Activated T-helper 1 cell treated with anti-CD3 and anti-CD28 coated beads, Interleukin-2, amount 50 U/mL, for 16 hours (primary cell): ENCODE results near the gene TRHDE.

Experiments
- DNase-seq, 2 donors: peaks; one replicate each; pipeline ENCODE4 v3.0.0-alpha.2; 2020; ENCODE audit warnings: low read depth in 1 of 2, low spot score in 1 of 2

The TRHDE gene

GRCh38 chr12:72272731-72273498, 745 bp downstream of the TRHDE start:
- no peak for DNase-seq

GRCh38 chr12:72273499-72273837, 1.3 kb downstream of the TRHDE start:
- DNase-seq: no peak

GRCh38 chr12:72273851-72274351, 1.7 kb downstream of the TRHDE start:
- DNase-seq: no peak

GRCh38 chr12:72274931-72275330, 2.8 kb downstream of the TRHDE start:
- DNase-seq: no peak

- DNase-seq: no peak
Measured at GRCh38 chr12:72275526-72275925, 3.4 kb downstream of the TRHDE start.

GRCh38 chr12:72276181-72276805, 4.1 kb downstream of the TRHDE start:
- DNase-seq: no peak

GRCh38 chr12:72277415-72277814, 5.2 kb downstream of the TRHDE start:
- no peak for DNase-seq

- DNase-seq: no peak
Measured at GRCh38 chr12:72278894-72279293, 6.7 kb downstream of the TRHDE start.

GRCh38 chr12:72281126-72281525, 9.0 kb downstream of the TRHDE start:
- no peak for DNase-seq

GRCh38 chr12:72282721-72283120, 10.6 kb downstream of the TRHDE start:
- DNase-seq: no peak

GRCh38 chr12:72285861-72286260, 13.7 kb downstream of the TRHDE start:
- DNase-seq: no peak

GRCh38 chr12:72286526-72286925, 14.4 kb downstream of the TRHDE start:
- no peak for DNase-seq

GRCh38 chr12:72288436-72288835, 16.3 kb downstream of the TRHDE start:
- DNase-seq: no peak

GRCh38 chr12:72288911-72289310, 16.7 kb downstream of the TRHDE start:
- no peak for DNase-seq

- no peak for DNase-seq
Measured at GRCh38 chr12:72289633-72290032, 17.5 kb downstream of the TRHDE start.

- DNase-seq: no peak
Measured at GRCh38 chr12:72291175-72291574, 19.0 kb downstream of the TRHDE start.

- DNase-seq: no peak
Measured at GRCh38 chr12:72293701-72294100, 21.5 kb downstream of the TRHDE start.

GRCh38 chr12:72295101-72295500, 22.9 kb downstream of the TRHDE start:
- no peak for DNase-seq

- DNase-seq: no peak
Measured at GRCh38 chr12:72295744-72296143, 23.6 kb downstream of the TRHDE start.

GRCh38 chr12:72296389-72296788, 24.2 kb downstream of the TRHDE start:
- DNase-seq: no peak

- no peak for DNase-seq
Measured at GRCh38 chr12:72297666-72298065, 25.5 kb downstream of the TRHDE start.

- DNase-seq: no peak
Measured at GRCh38 chr12:72300728-72301127, 28.6 kb downstream of the TRHDE start.

- no peak for DNase-seq
Measured at GRCh38 chr12:72304751-72305150, 32.6 kb downstream of the TRHDE start.
